Psoas muscle (tissue), 8 donors: ENCODE data around the gene GYG2. TPM values are rescaled to one million over a fixed set of nuclear protein-coding genes. Genes with fewer than 3 reads are reported as not detected.

Experiments used
- ATAC-seq, 4 donors: fragments of 200-7000 bp; cut with Tn5 transposase; one replicate each; pipeline ENCODE4 v1.9.1; 2020; ENCODE audit warnings: moderate library complexity in 3 of 4, mild to moderate bottlenecking in 2 of 4
- DNase-seq, 2 donors: peaks; one replicate each; pipeline ENCODE4 v3.0.0-alpha.2; 2020
- H3K27ac ChIP-seq: fragments of 200-600 bp; one replicate; pipeline ENCODE4 v1.8.0; 2022
- H3K27me3 ChIP-seq, 3 donors: fragments of 200-600 bp in 1 of 3; one replicate each; pipeline versions ENCODE4 v1.6.1 to v1.8.0; 2013 to 2022; ENCODE audit warnings: low read length in 2 of 3, mild to moderate bottlenecking in 2 of 3, moderate library complexity in 1 of 3; ENCODE audit not compliant: insufficient read depth in 3 of 3
- H3K36me3 ChIP-seq, 2 donors: fragments of 200-600 bp in 1 of 2; one replicate each; pipeline versions ENCODE4 v1.6.1 to v1.8.0; 2013 to 2022; ENCODE audit warnings: low read depth in 1 of 2, mild to moderate bottlenecking in 1 of 2, moderate library complexity in 1 of 2; ENCODE audit not compliant: insufficient read depth in 1 of 2
- H3K4me1 ChIP-seq: fragments of 200-600 bp; one replicate; pipeline ENCODE4 v1.8.0; 2022
- H3K4me3 ChIP-seq: fragments of 200-600 bp; one replicate; pipeline ENCODE4 v1.8.0; 2022; ENCODE audit warnings: mild to moderate bottlenecking
- H3K9me3 ChIP-seq: fragments of 200-600 bp; one replicate; pipeline ENCODE4 v1.8.0; 2022
- CTCF ChIP-seq: fragments of 200-600 bp; IDR thresholded peaks from one replicate; pipeline ENCODE4 v1.8.0; 2022; ENCODE audit warnings: antibody characterized with exemption
- WGBS, 3 donors: extraction: QIAGEN DNeasy Blood & Tissue Kit; methylation state at CpG; one replicate each; pipeline versions ENCODE4 v1.1.6 to v1.1.7; 2013; 5-methylcytosine and 5-hydroxymethylcytosine counted together
- intact Hi-C, 2 donors: fragments of 100-400 bp; cut with DNase I; formaldehyde crosslinking; loops; one replicate each; pipeline versions ENCODE4 v1.11.0 to v1.14.2; 2022
- polyA plus RNA-seq, 3 donors: library from polyadenylated mRNA; stranded (reverse); fragments of 200-250 nt; gene quantifications; one replicate each; pipeline ENCODE4 v1.2.3, GENCODE V29; 2013
- total RNA-seq, 4 donors: library from RNA; stranded (reverse); fragmentation: NEBNext Ultra II Directional in 2 of 4; extraction: Animal tissue kit (Norgen Biotek cat#: 25700) in 2 of 4; gene quantifications; one replicate each; pipeline versions ENCODE4 v1.2.1 to v1.2.4, GENCODE V29; 2021 to 2023
- donor health status: healthy with polysubstance abuse.
- donor health status: DM: no; HTN: no; CAD: no; lungs with moderate emphysema.
- donor health status: Bipolar disorder and iron deficiency.
- donor health status: healthy.
- donor health status: DM: yes; HTN: yes; CAD: no.
- donor health status: DM: no; HTN: no; CAD: no.
- donor health status: DM: no; HTN: no; CAD: no.
- donor health status: DM: yes; HTN: yes; CAD: no.

The GYG2 gene
- total and polyA plus RNA-seq, 7 donors, result 0.09 to 1.1 (median 0.47) TPM; not detected in 1

- Histone ChIP-seq H3K9me3 (peaks cover 10% of the 10 kb centered on the region), H3K27me3 (peaks cover 0 to 21% (median 2%) of the 10 kb centered on the region in 3 donors), H3K36me3 (no peaks in the 10 kb centered on the region), H3K4me1 (no peaks in the 10 kb centered on the region), H3K27ac (no peak overlapping the region), H3K4me3 (no peak overlapping the region)
- intact Hi-C loops, result no loop called here
- TF ChIP-seq CTCF, result no peak
- WGBS, 3 donors, result 70 to 93% (median 92%) methylated on average over 2 of the region's 2 CpGs
- no peak for ATAC-seq
- DNase-seq, result no peak
These were observed 102.4 kb downstream of the GYG2 start for GRCh38 chrX:2931155-2931554.

GRCh38 chrX:2931612-2932011, 102.9 kb downstream of the GYG2 start:
- H3K27ac ChIP-seq, result no peak overlapping the region
- DNase-seq (no peak), ATAC-seq (no peak)
- 68 to 74% (median 72%) methylated on average over 4 of the region's 4 CpGs for whole genome bisulfite sequencing, 3 donors
- H3K9me3 ChIP-seq, result peaks cover 10% of the 10 kb centered on the region
- TF ChIP-seq CTCF, result no peak
- H3K4me1 ChIP-seq, result no peaks in the 10 kb centered on the region
- intact Hi-C loops, result no loop called here
- H3K36me3 ChIP-seq, result no peaks in the 10 kb centered on the region
- peaks cover 0 to 21% (median 2%) of the 10 kb centered on the region in 3 donors for H3K27me3 ChIP-seq
- no peak overlapping the region for H3K4me3 ChIP-seq

Other genes starting within 250 kb of the GYG2 start
- 100 to 1,000 TPM; 122 to 128 (median 126) TPM for gene CD99, start 137.6 kb upstream of the GYG2 start, total RNA-seq
- 100 to 1,000 TPM; 118 to 239 (median 196) TPM for gene CD99, start 137.6 kb upstream of the GYG2 start, polyA plus RNA-seq
- 1 to 10 TPM in 1 of 4 donors, under 1 TPM in 3; 0.29 to 3.5 (median 0.66) TPM for gene XG, start 76.9 kb upstream of the GYG2 start, total RNA-seq
- under 1 TPM; 0.46 to 0.87 (median 0.52) TPM for gene XG, start 76.9 kb upstream of the GYG2 start, polyA plus RNA-seq
- gene ARSD, start 100.4 kb downstream of the GYG2 start, total RNA-seq, result 1 to 10 TPM; 1.6 to 2.4 (median 1.7) TPM
- 1 to 10 TPM in 1 of 3 donors, under 1 TPM in 2; 0.66 to 1.1 (median 0.83) TPM for gene ARSD, start 100.4 kb downstream of the GYG2 start, polyA plus RNA-seq
- not detected for gene ARSH, start 177.6 kb downstream of the GYG2 start, total RNA-seq
- not detected for gene ARSH, start 177.6 kb downstream of the GYG2 start, polyA plus RNA-seq
- gene ARSF, start 212.5 kb downstream of the GYG2 start, total RNA-seq, result not detected
- under 1 TPM in 1 of 3 donors, not detected in 2; 0.01 TPM for gene ARSF, start 212.5 kb downstream of the GYG2 start, polyA plus RNA-seq